H4 (cell line): ENCODE results near the gene NANOS1. TPM values are rescaled to one million over a fixed set of nuclear protein-coding genes. Genes with fewer than 3 reads are reported as not detected.
A peak's percentile ranks its signal among the peaks of the same experiment; 100 is the strongest.

Experiments
- DNase-seq: peaks from one replicate; pipeline ENCODE4 v3.0.0-alpha.2; 2015; ENCODE audit warnings: low spot score
- total RNA-seq: library from RNA; depleted of rRNA; stranded (reverse); fragments of >200 nt; shearing (Covaris generic); gene quantifications from 2 replicates; pipeline ENCODE4 v1.2.3, GENCODE V29; 2014; rRNA removed

The NANOS1 gene
- total RNA-seq, 1 experiment from 2014 or later, result 6.7 TPM

- no peak for DNase-seq
These were observed 30.6 kb downstream of the NANOS1 start for GRCh38 chr10:119060107-119060506.

DNA sequence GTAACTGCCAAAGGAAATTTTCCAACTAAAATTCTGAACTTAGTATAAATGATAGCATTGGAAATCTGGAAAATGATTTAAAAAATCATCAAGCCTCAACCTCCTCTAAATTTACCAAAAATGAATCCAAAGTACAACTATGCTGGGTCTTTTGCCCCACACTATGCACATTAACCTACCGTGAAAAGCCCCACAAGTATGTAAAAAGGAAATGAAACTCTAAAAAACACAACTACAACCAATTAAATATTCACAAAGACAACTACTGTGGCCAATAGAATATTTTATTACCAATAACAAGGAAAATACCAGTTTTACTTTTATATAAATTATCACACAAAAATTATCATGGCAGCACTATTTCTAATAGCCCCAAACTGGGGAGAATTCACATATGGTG, 31.8 kb downstream of the NANOS1 start:
- no peak for DNase-seq

- no peak for DNase-seq
These were observed 32.4 kb downstream of the NANOS1 start for GRCh38 chr10:119061926-119062325.

- no peak for DNase-seq
These were observed 41.1 kb downstream of the NANOS1 start for GRCh38 chr10:119070395-119071165.

GRCh38 chr10:119073584-119073983, 44.1 kb downstream of the NANOS1 start:
- DNase-seq, result no peak

- no peak for DNase-seq
These were observed 49.1 kb downstream of the NANOS1 start for GRCh38 chr10:119078422-119079179.

DNA sequence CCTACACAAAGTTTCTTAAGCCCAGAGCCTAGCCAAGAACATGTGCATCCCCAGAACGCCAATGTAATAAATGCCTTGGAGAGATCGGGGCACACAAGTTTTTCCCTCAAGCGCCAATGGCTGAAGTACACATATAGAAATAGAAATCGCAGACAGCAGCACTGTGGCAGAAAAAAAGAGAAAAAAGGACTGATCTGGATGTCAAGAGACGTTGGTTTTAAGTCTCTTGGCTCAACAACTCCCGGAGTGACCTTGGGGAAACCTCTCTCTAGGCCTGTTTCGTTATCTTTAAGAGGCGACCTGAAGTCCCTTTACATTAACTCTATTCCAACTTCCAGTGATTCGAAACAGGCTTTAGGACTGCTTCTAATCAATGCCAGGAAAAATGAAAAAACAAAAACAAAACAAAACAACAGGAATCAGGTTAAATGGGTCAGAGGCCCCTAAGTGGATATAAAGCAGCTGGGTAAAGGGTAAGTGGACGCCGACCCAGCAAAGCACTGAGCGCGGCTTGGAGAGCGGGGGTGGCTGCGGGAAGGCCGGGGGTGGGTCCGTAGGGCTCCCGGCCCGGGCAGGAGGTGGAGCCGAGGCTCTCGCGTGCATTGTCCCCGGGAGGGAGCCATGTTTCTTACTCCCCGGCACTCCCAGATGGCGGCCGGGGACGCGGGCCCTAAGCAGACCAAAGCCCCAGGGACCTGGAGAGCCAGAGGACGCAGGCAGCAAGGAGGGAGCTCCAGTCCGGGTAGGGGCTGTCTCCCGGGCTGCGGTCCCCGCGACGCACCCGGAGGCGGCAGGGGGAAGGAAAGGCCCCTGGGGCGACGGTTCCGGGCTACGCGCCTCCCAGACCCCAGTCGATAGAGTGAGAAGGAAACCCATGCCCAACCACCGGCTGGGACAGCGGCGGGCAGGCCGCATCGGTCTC, 50.3 kb downstream of the NANOS1 start:
- peak; percentile 44 for DNase-seq

GRCh38 chr10:119080521-119081259, 51.2 kb downstream of the NANOS1 start, which contains the start of gene EIF3A:
EIF3A (minus strand) TSS chr10:119080817; CDS start chr10:119080676, 141 bp downstream.
- peak; percentile 81 for DNase-seq

Other genes starting within 250 kb of the NANOS1 start
- gene EIF3A, start 51.1 kb downstream of the NANOS1 start, total RNA-seq, result 41.0 and 57.4 TPM in 2 replicates
- 59.5 and 62.2 TPM in 2 replicates for gene DENND10, start 74.4 kb downstream of the NANOS1 start, total RNA-seq
- gene SFXN4, start 136.0 kb downstream of the NANOS1 start, total RNA-seq, result 22.9 and 83.4 TPM in 2 replicates
- 315 and 406 TPM in 2 replicates for gene PRDX3, start 149.1 kb downstream of the NANOS1 start, total RNA-seq
- 9.9 and 10.1 TPM in 2 replicates for gene GRK5, start 177.9 kb downstream of the NANOS1 start, total RNA-seq